ENCODE results near the gene ABCA12. TPM values are rescaled to one million over a fixed set of nuclear protein-coding genes. Genes with fewer than 3 reads are reported as not detected.

Gene ABCA12
- total and polyA plus RNA-seq, 10 of the 15 experiments (the other 5 are each of a cell fraction or from before 2014, with no cell fraction given): 1.2 to 12.1 (median 6.0) TPM

DNA sequence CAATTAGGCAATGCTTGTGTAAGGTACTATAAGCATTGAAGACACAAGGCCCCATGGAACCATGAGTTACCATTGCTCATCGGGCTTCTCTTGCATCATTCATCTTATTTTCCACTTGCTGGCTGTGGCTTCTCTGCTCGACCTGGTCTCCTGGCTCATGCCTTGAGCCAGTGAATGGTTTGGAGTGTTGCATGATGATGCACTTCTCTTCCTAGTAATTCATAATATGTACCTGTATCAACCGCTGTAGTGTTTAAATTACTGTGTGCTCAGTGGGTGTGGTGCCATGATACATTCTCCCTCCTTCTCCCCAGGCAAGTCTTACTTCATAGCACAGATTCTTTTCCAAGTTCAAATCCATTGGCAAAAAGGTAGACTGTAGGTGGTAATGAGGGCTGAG lies 66.8 kb downstream of the ABCA12 start (continued):
- TF ChIP-seq NR2C1 (IDR thresholded peaks at IDR 0.05): no peak
- TF ChIP-seq, protein P1, sequence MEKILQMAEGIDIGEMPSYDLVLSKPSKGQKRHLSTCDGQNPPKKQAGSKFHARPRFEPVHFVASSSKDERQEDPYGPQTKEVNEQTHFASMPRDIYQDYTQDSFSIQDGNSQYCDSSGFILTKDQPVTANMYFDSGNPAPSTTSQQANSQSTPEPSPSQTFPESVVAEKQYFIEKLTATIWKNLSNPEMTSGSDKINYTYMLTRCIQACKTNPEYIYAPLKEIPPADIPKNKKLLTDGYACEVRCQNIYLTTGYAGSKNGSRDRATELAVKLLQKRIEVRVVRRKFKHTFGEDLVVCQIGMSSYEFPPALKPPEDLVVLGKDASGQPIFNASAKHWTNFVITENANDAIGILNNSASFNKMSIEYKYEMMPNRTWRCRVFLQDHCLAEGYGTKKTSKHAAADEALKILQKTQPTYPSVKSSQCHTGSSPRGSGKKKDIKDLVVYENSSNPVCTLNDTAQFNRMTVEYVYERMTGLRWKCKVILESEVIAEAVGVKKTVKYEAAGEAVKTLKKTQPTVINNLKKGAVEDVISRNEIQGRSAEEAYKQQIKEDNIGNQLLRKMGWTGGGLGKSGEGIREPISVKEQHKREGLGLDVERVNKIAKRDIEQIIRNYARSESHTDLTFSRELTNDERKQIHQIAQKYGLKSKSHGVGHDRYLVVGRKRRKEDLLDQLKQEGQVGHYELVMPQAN (conservative IDR thresholded peaks at IDR 0.05): no peak
- TF ChIP-seq, protein P2, sequence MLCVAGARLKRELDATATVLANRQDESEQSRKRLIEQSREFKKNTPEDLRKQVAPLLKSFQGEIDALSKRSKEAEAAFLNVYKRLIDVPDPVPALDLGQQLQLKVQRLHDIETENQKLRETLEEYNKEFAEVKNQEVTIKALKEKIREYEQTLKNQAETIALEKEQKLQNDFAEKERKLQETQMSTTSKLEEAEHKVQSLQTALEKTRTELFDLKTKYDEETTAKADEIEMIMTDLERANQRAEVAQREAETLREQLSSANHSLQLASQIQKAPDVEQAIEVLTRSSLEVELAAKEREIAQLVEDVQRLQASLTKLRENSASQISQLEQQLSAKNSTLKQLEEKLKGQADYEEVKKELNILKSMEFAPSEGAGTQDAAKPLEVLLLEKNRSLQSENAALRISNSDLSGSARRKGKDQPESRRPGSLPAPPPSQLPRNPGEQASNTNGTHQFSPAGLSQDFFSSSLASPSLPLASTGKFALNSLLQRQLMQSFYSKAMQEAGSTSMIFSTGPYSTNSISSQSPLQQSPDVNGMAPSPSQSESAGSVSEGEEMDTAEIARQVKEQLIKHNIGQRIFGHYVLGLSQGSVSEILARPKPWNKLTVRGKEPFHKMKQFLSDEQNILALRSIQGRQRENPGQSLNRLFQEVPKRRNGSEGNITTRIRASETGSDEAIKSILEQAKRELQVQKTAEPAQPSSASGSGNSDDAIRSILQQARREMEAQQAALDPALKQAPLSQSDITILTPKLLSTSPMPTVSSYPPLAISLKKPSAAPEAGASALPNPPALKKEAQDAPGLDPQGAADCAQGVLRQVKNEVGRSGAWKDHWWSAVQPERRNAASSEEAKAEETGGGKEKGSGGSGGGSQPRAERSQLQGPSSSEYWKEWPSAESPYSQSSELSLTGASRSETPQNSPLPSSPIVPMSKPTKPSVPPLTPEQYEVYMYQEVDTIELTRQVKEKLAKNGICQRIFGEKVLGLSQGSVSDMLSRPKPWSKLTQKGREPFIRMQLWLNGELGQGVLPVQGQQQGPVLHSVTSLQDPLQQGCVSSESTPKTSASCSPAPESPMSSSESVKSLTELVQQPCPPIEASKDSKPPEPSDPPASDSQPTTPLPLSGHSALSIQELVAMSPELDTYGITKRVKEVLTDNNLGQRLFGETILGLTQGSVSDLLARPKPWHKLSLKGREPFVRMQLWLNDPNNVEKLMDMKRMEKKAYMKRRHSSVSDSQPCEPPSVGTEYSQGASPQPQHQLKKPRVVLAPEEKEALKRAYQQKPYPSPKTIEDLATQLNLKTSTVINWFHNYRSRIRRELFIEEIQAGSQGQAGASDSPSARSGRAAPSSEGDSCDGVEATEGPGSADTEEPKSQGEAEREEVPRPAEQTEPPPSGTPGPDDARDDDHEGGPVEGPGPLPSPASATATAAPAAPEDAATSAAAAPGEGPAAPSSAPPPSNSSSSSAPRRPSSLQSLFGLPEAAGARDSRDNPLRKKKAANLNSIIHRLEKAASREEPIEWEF (IDR thresholded peaks at IDR 0.05; ENCODE audit: insufficient replicate concordance, low read depth, low read length): no peak
- no peak for TF ChIP-seq MYC (IDR thresholded peaks at IDR 0.05; ENCODE audit: insufficient read depth, insufficient read length, insufficient replicate concordance, low read length, severe bottlenecking)
- TF ChIP-seq EED (IDR thresholded peaks at IDR 0.05; ENCODE audit: low read depth): no peak
